ENCODE data around the gene MED16.

DNA sequence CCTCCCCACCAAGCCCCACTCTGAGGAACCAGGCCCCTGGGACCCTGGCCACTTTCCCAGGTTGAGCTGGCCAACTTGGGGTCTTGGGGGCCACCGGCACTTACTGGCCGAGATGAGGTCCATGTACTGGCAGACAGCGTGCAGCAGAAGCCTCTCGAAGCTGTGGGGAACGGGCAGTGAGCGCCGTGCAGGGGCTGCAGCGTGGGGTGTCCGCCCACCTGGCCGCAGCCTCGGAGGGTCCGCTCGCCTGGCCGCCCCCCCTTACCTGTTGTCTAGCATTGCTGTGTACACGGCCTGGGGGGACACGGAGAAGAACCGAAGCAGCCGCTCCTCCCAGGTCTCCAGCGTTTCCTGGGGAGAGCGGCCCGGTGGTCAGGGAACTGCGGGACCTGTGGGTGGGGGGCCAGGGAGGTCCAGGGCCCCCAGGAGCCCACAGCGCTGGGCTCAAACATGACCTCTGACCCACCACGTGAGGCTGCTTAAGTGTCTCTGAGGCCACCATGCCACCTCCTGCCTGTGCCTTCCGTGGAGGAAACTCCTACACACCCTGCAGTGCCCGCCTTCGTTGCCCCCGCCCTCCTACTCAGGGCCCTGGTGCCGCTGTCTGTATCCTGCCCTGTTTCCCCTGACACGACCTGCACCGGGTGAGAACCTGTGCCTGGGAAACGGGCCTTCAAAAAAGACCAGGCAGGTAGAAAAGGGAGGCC is 6.5 kb upstream of the MED16 start:
- TF ChIP-seq POLR2AphosphoS5 (IDR thresholded peaks at IDR 0.05; ENCODE audit: low read depth, low read length) (no peak), TAF1 (IDR thresholded peaks at IDR 0.05; ENCODE audit: borderline replicate concordance, insufficient read depth, low read length) (no peak)
- TF ChIP-seq, protein P1, sequence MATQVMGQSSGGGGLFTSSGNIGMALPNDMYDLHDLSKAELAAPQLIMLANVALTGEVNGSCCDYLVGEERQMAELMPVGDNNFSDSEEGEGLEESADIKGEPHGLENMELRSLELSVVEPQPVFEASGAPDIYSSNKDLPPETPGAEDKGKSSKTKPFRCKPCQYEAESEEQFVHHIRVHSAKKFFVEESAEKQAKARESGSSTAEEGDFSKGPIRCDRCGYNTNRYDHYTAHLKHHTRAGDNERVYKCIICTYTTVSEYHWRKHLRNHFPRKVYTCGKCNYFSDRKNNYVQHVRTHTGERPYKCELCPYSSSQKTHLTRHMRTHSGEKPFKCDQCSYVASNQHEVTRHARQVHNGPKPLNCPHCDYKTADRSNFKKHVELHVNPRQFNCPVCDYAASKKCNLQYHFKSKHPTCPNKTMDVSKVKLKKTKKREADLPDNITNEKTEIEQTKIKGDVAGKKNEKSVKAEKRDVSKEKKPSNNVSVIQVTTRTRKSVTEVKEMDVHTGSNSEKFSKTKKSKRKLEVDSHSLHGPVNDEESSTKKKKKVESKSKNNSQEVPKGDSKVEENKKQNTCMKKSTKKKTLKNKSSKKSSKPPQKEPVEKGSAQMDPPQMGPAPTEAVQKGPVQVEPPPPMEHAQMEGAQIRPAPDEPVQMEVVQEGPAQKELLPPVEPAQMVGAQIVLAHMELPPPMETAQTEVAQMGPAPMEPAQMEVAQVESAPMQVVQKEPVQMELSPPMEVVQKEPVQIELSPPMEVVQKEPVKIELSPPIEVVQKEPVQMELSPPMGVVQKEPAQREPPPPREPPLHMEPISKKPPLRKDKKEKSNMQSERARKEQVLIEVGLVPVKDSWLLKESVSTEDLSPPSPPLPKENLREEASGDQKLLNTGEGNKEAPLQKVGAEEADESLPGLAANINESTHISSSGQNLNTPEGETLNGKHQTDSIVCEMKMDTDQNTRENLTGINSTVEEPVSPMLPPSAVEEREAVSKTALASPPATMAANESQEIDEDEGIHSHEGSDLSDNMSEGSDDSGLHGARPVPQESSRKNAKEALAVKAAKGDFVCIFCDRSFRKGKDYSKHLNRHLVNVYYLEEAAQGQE (IDR thresholded peaks at IDR 0.05; ENCODE audit: insufficient read depth in 1 of 2, low read depth in 2 of 2, low read length in 2 of 2) = no peak

All from PFSK-1 (cell line).